HG03095 (cell line): ENCODE results near the gene BCOR.

Experiments
- ATAC-seq: cut with Tn5 transposase; IDR thresholded peaks from one replicate; pipeline ENCODE4 v1.9.1; 2021; ENCODE audit warnings: moderate library complexity; ENCODE audit not compliant: unreplicated experiment

Gene BCOR

DNA sequence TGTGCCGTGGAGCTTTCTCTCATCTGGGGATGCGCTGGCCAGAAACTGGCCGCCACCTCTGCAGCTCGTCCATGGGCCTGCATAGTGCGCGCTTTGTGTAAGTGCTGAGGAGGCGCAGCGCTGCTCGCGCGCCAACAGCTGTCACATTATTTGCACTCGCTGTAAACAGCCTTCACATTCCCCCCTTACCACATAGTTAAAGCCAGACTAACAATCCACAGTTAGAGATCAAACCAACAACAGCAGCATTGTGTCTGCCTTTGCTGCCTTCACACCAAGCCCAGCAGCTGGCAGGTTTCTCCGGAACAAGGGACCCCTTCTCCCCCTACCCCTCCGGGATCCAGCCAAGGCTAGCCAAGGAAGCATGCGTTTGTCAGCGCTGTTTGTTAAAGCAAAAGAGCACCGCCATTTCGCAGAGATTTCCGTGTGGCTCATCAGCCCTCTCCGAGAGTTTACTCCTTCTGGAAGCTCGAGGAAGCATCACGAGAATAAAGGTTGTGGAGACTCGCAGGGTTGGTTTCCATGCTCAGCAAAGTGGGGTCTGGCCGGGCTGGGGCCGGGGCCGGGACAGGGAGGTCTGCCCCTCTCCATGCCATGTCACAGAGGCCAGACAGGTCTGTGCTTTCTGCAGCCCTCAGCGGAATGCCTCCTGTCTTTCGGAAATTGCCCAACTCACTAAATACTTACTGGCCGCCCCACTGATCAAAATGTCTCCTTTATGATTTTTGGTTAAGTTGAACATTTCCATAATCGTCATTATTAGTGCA, 11.0 kb downstream of the BCOR start:
- no peak for ATAC-seq

DNA sequence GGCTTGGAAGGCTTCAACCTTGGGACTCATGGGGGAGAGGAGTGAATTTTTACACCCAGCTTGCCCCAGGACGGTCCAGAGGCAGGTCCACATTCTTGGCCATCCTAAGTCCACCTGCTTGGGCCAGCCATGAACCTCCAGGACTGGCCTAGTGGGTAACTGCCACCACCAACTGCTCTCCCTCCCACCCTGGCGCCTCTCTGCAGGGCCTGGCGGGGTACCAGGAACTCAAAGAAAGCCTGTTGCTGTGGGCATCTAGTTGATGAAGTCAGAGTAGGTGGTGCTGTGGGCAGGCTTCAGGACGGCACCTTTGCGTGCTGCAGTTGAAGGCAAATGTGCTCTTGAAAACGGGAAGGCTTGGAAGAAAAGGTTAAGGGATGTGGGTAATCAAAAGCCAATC, 12.0 kb downstream of the BCOR start:
- ATAC-seq, result no peak

DNA sequence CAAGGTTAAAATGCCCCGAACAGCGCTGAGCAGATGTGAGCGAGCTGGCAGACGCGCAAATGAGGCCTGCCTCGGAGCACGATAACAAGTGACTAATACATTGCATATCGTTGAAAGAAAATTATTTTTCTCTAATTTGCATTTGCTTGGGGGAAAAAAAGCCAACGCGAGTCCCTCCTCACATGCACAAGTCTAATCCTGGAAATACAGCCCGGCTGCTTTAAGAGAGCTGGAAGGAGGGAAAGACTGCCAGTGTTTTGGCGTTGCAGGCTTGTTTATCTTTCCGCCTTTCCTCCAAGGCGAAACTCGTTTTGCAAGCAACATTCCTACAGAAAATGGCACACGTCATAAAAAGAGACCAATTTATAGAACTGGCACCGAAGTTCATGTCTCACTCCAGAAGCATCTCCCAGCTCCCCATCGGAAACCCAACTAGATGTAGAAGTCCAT, 12.6 kb downstream of the BCOR start:
- ATAC-seq, result no peak

DNA sequence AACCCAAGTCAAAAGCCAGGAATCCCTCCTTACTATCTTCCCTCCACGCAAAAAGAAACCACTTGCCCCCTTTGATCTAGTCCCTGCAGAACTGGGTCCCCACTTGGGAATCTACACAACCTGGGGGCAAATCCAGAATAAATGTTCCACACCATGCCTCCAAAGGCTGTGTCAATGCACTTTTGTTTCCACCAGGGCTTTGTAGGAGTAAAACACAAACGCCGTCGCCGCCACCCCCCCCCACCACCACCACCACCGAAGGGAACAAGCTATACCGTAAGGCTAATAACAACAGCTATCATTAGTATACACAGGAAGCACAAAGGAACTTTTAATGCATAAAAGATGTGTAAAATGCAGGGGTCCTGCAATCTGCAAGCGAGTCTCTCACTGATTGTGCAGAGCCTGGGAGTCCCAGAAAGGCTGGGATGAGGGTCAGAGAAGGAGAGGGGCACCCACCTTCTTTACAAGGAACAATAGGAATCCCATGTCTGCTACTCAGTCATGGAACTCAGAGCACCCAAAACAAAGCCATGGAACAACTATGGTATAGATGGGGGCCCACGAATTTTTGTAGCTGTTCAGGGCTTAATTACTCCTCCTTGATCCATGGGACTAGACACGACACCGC, 13.2 kb downstream of the BCOR start:
- no peak for ATAC-seq

- no peak for ATAC-seq
Observed at GRCh38 chrX:40083979-40084359, 13.8 kb downstream of the BCOR start.

GRCh38 chrX:40083120-40083978, 14.4 kb downstream of the BCOR start:
- ATAC-seq, result no peak

DNA sequence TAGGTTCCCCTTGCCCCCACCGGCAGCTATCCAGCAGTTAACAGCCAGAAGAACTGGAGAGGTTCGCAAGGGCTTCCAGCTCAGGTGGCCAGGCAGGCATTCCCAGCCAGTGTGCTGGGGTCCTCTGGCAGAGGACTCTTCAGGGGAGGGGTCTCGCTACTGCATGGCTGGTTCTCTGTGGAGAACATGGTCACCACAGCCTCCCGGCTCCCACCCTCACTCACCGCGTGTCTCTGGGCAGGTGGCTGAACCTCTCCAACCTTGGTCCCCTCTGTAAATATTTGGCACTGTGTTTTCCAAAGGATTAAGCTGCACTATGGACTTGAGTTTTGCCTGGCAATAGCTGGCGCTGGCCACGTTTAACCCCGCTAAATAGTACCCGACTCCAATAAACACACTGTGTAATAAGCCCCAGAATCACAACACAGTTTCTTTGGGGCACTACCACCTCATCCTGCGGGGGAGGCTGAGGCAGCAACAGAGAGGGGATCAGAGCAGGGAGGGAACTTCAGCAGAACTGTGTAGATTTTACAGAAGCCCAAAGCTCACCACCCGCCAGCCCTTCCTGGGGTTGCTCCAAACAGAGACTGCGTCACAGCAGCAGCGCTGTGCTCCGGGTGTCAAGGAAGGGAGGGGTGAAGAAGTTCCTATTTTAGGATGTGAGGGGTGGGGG, 15.2 kb downstream of the BCOR start:
- ATAC-seq, result no peak

GRCh38 chrX:40081679-40082068, 16.1 kb downstream of the BCOR start:
- ATAC-seq, result no peak

- no peak for ATAC-seq
Observed at GRCh38 chrX:40080894-40081678, 16.7 kb downstream of the BCOR start.

DNA sequence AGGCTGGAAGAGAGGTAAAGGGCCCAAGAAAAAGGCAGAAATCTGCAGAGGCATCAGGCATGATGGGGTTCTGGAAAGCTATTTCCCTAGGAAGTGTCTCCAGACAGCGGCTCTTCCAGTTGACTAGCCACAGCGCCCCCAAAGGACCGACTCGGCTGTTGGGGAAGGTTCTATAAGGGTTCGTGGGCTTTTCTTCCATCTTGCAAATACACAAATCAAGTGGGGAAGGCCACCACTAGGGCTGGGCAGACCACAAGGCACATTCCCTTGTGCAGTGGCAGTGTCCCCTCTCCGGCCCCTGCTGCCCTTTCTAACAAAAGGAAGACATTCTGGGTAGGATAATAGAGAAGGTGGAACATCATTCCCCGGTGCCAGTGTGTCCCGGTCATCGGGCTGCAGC, 18.2 kb downstream of the BCOR start:
- ATAC-seq, result no peak

DNA sequence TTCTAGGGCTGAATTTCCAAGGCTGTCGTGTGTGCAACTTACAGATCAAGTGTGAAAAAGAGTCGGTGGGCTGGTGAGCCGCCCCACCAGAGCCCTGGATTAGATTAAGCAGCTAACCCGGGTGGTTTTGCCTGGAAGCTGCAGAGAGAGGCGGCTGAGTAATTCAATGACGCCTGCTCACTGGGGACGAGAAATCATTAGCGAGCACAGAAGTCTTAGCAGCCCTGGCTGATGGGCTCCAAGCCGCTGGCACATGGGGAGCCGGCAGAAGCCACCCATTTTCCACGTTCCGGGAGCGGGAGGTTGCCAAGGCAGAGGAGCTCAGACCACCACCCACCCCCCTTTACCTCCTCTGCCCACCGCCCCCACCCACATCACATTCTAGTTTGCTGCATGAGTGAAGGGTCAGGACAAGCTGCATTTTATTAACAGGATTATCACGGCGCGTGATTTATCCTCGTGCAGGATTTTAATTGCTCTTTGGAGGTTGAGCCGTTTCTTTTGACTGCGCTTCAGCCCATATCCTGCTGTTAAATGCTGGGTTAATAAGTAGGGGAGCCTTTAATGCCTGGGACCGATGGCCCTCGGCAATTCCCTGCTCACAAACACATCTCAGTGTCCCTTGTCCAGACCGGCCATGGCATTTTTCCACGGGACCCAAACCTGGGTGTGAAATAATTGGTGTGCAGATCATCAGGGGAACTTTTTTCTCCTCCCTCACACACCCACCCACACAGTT, 19.1 kb downstream of the BCOR start:
- no peak for ATAC-seq

GRCh38 chrX:40077906-40078305, 19.9 kb downstream of the BCOR start:
- ATAC-seq, result no peak

DNA sequence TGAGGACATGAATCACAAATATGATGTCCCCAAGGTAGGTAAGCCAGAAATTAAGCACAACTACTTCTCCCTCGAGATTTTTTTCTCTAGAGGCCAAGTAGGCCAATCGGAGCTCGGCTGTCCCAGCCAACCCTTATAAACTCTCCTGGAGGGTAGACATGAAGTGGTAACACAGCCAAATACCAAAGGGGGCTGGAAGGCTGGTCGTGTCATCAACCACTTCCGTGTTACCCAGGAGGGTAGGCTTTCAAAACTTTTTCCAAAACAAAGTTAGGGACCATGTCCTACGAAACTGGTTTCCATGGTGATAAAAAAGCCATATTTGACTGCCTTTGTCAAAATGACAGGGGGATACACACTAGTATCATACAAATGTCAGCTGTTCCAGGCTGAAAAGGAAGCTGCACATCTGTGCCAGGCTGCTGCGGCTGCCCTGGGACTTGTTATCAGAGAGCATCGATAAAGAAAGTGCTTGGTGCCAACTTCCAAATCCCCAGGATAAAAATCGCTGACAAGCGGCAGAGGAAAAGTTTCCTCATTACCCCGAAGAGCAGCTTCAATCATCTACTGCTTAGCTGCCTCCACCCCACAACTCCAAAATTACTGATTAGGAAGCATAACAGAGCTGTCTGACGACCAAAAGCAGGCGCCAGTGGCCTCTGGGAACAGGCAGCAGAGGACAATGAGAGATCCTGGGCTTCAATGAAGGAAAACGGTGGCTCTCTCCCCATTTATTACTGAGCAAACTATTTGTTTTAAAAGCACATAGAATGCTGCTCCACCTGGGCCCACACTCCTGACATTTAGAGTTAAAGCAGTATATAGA, 20.8 kb downstream of the BCOR start:
- no peak for ATAC-seq

DNA sequence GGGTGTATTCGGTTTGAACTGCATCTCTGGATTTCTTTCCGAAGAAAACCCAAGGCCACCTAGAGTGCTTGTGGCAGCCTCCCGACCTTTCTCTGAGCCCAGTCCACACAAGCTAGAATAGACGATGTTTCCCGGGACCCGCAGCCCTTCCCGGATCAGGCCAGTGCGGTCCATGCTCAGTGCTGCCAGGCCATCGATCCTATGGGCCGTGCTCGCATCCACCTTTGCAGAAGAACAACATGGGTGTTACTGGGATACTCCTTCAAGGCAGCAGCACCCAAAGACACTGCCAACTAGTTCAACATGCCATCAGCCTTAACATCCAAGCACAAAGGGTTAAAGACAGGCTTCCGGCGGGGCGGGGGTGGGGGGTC, 22.8 kb downstream of the BCOR start:
- no peak for ATAC-seq

DNA sequence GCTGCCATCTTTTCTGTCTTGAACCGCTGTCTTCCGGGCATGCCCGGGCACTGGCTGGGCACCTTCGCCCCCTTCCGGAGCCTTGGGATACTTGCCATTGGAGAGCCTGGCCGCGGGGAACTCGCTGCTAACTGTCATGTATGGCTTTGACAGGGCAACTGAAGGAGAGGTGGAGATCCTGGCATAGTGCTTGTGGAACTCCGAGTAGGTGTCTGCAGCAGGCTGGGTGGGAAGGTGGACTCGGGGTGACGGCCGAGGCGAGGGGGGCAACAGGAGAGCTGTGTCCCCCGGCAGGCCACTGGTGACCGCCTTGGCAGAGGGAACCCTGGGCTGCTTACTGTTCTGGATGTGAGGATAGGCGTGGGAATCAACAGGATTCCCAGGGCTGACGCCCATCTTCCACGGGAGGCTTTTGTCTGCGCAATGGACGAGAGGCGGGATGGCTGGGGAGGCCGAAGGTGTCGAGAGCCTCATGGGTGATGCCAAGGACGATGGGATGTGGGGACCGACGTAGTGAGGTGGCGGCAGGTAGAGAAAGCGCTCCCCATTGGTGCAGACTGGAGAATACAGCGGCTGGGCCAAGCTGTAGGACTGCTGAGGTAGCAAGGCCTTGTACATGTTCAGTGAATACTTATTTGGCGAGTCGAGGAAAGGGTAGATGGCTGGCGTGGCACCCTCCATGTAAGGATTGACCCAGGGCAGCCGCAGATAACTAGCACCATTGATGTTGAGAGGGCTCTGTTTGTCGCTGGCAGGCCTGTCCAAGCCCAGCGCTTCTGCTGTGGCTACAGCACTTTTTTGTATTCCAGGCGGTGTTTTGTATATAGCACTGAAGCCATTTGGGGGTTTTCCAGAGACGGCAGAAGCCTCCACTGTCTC, 23.4 kb downstream of the BCOR start:
- no peak for ATAC-seq

- ATAC-seq, result no peak
Observed at GRCh38 chrX:40073439-40074054, 24.2 kb downstream of the BCOR start.

DNA sequence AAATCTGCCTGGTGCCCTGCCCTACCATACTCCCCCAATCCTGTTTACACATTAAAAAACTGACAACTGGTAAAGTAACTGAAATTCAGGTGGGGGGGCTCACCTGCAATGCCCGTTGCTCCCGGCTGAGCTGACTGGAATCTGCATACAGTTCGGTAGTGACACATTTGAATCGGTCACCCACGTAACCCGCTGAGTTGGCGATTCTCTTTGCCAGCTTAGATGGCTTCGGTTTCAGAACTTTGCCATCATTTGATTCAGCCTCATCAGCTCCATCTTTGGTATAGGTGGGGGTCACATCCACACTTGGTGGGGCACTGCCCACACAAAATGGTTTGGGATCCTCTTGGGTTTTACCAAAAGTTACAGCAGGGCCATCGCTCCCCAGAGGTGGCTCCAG, 25.5 kb downstream of the BCOR start:
- ATAC-seq, result no peak

DNA sequence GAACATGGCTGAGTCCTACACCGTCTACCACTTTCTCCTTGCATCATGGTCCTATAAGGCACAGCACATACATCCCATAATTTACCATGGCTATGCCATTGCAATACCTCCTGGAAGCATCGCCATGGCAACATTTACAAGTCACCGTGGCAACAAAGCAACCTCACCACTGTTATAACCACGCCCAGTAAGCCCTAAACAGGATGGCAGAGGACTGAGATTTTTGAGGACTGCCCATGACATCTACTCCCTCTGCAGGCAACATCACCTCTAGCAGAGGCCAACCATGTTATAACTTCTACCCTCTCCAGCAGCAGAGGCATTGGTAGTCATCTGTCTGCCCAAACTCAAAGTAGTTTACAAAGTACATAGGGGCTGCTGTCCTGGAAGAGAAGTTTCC, 29.7 kb downstream of the BCOR start:
- ATAC-seq, result no peak
